LHCN-M2 (cell line): ENCODE data around the gene ZNF555. TPM values are rescaled to one million over a fixed set of nuclear protein-coding genes. Genes with fewer than 3 reads are reported as not detected.
A peak's percentile ranks its signal among the peaks of the same experiment; 100 is the strongest.
"Not testable (repeated sequence)": the region's sequence is repeated elsewhere in the genome, so short reads cannot be mapped to it uniquely, and the experiment has no call there.

Experiments
- DNase-seq: peaks from one replicate; pipeline ENCODE4 v3.0.0-alpha.2; 2012; ENCODE audit warnings: low read depth
- polyA plus RNA-seq: library from polyadenylated mRNA; unstranded; fragments of >200 nt; gene quantifications from one replicate; pipeline ENCODE4 v1.2.1, GENCODE V29; 2012; ENCODE audit warnings: missing spikeins
- total RNA-seq: library from RNA; depleted of rRNA; stranded (reverse); fragments of >200 nt; gene quantifications from 2 replicates; pipeline ENCODE4 v1.2.3, GENCODE V29; 2014; rRNA removed

The ZNF555 gene
- total RNA-seq, result 6.7 and 7.7 TPM in 2 replicates
- 2.5 TPM for polyA plus RNA-seq

GRCh38 chr19:2840794-2841791 lies at the start of gene ZNF555:
Gene ZNF555 (plus strand): TSS chr19:2841475. CDS start chr19:2841573, 98 bp downstream.
- DNase-seq, result peak; percentile 99

- DNase-seq, result no peak
Observed at GRCh38 chr19:2791876-2792275, 49.4 kb upstream of the ZNF555 start.

GRCh38 chr19:2792666-2793065 lies 48.6 kb upstream of the ZNF555 start:
- DNase-seq, result not testable (repeated sequence)

GRCh38 chr19:2793126-2793525 lies 48.1 kb upstream of the ZNF555 start:
- no peak for DNase-seq

GRCh38 chr19:2793577-2793976 lies 47.7 kb upstream of the ZNF555 start:
- no peak for DNase-seq

GRCh38 chr19:2795827-2796658 lies 45.2 kb upstream of the ZNF555 start:
- no peak for DNase-seq

- DNase-seq, result no peak
Observed at GRCh38 chr19:2796659-2797266, 44.5 kb upstream of the ZNF555 start.

- no peak for DNase-seq
Observed at GRCh38 chr19:2797280-2797679, 44.0 kb upstream of the ZNF555 start.

- no peak for DNase-seq
Observed at GRCh38 chr19:2798158-2798685, 43.1 kb upstream of the ZNF555 start.

GRCh38 chr19:2798733-2799132 lies 42.5 kb upstream of the ZNF555 start:
- no peak for DNase-seq

- no peak for DNase-seq
Observed at GRCh38 chr19:2799273-2800020, 41.8 kb upstream of the ZNF555 start.

GRCh38 chr19:2800506-2800905 lies 40.8 kb upstream of the ZNF555 start:
- no peak for DNase-seq

- DNase-seq, result no peak
Observed at GRCh38 chr19:2802826-2803225, 38.4 kb upstream of the ZNF555 start.

- no peak for DNase-seq
Observed at GRCh38 chr19:2803486-2804155, 37.7 kb upstream of the ZNF555 start.

GRCh38 chr19:2804156-2805004 lies 36.9 kb upstream of the ZNF555 start:
- no peak for DNase-seq

- DNase-seq, result no peak
Observed at GRCh38 chr19:2805261-2805900, 35.9 kb upstream of the ZNF555 start.

- DNase-seq, result no peak
Observed at GRCh38 chr19:2805991-2806649, 35.2 kb upstream of the ZNF555 start.

- DNase-seq, result no peak
Observed at GRCh38 chr19:2806736-2807378, 34.4 kb upstream of the ZNF555 start.
